GM21447 (cell line): ENCODE data around the gene PACC1.
"Not testable (repeated sequence)": the region's sequence is repeated elsewhere in the genome, so short reads cannot be mapped to it uniquely, and the experiment has no call there.

Experiments used
- ATAC-seq: cut with Tn5 transposase; IDR thresholded peaks from one replicate; pipeline ENCODE4 v1.9.1; 2021; ENCODE audit not compliant: unreplicated experiment

The PACC1 gene

GRCh38 chr1:212341090-212341489, 73.6 kb downstream of the PACC1 start:
- ATAC-seq, result no peak

- no peak for ATAC-seq
Observed at GRCh38 chr1:212329105-212329504, 85.6 kb downstream of the PACC1 start.

DNA sequence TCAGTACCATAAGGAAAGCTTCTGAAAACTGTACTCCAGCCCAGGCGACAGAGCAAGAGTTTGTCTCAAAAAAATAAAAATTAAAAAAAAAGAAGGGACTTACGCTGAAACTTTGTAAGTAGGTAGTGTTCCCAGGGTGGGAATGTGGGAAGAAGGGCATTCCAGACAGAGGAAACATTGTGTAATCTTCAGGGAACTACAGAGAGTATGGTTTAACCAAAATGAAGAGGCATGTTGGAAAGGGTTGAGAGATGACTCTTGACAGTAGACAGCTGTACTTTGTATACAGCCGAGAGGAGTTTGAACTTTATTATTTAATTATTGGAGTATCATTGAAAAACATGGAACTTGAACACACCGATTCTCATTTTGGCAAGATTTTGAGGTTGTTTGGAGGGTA, 86.4 kb downstream of the PACC1 start:
- ATAC-seq, result no peak

DNA sequence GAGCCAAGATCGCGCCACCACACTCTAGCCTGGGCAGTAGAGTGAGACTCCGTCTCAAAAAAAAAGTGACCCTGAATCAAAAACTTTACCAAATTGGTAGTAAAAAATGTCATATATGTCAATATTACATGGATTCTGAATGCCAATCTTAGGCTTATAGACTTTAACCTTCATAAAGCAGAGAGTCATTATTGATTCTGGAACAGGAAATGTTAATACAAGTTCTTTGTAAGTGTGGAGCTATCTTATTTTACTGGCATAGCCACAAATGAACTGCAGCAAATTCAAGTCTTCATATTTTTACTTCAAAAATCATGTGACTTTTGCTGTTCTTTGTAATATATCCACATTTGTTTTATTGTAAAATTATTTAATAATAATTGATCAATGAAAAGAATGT, 88.1 kb downstream of the PACC1 start:
- no peak for ATAC-seq

GRCh38 chr1:212323066-212323465, 91.6 kb downstream of the PACC1 start:
- ATAC-seq, result no peak

GRCh38 chr1:212321031-212321430, 93.7 kb downstream of the PACC1 start:
- not testable (repeated sequence) for ATAC-seq

- no peak for ATAC-seq
Observed at GRCh38 chr1:212317916-212318315, 96.8 kb downstream of the PACC1 start.

DNA sequence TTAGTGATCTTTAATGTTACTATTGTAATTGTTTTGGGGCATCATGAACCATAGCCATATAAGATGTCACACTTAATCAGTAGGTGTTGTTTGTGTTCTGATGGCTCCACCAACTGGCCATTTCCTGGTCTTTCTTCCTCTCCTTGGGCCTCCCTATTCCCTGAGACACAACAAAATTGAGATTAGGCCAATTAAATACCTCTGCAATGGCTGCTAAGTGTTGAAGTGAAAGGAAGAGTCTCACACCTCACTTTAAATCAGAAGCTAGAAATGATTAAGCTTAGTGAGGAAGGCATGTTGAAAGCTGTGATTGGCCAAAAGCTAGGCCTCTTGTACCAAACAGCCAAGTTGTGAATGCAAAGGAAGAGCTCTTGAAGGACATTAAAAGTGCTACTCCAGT, 98.8 kb downstream of the PACC1 start:
- no peak for ATAC-seq

DNA sequence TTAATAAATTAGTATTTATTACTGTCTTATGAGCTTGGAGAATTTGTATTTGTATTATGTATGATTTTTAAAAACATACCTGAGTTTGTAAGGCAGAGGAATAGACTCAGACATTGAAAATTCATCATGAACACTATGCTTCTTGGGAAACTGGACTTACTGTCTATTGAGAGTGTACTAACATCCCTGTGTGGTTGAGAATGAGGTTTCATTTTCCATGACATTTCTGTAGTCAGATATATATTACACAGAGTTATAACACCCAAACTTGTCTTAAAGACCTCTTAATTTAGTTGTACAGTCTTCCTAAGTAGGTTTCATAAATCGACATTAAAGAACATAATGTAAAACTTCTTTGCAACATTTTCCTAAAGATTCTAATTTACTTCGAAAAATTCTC, 99.5 kb downstream of the PACC1 start:
- no peak for ATAC-seq
